Endothelial cell of umbilical vein (primary cell): ENCODE results near the gene CDC34. TPM values are rescaled to one million over a fixed set of nuclear protein-coding genes. Genes with fewer than 3 reads are reported as not detected.

ENCODE experiments used
- BruUV-seq: library from RNA; stranded (reverse); fragments of 400-500 nt; replicated peaks from 2 replicates; lab custom pipeline; 2021; lab: Mats Ljungman, UMichigan
- CTCF ChIA-PET: fragments of 300-600, 350-600 bp; sonication (Branson Sonifier 250); formaldehyde crosslinking; loops from one replicate; lab custom pipeline; 2021; ENCODE audit warnings: antibody characterized with exemption, inconsistent platforms; lab: Charles Lee
- POLR2A ChIA-PET: fragments of 300-600, 350-600 bp; sonication (Branson Sonifier 250); formaldehyde crosslinking; loops from one replicate; lab custom pipeline; 2021; ENCODE audit warnings: antibody characterized with exemption, inconsistent platforms; lab: Charles Lee
- DNase-seq: peaks from one replicate; pipeline ENCODE4 v3.0.0-alpha.2; 2011; ENCODE audit warnings: low read depth, low spot score
- FAIRE-seq: peaks from 2 replicates; lab custom pipeline; 2011; peaks lifted over from hg19 to GRCh38; lab: Jason Lieb, UNC
- H2AFZ ChIP-seq: 2 replicates; pipeline ENCODE4 v1.6.0; 2012; ENCODE audit warnings: low read depth, low read length, control low read depth, inconsistent platforms
- H3K27ac ChIP-seq: 2 replicates; pipeline ENCODE4 v1.5.1; 2011; ENCODE audit warnings: low read depth, mild to moderate bottlenecking, control low read depth, low read length, moderate library complexity; ENCODE audit not compliant: insufficient read depth
- H3K27me3 ChIP-seq, 2 experiments: 2 replicates each; pipeline versions ENCODE4 v1.6.0 to v1.6.1; 2011; ENCODE audit warnings: low read length in 2 of 2, mixed read lengths in 1 of 2; ENCODE audit not compliant: control insufficient read depth in 2 of 2, insufficient read depth in 2 of 2
- H3K36me3 ChIP-seq, 2 experiments: 2 replicates in 1 of 2; 3 replicates in 1 of 2; pipeline ENCODE4 v1.5.1; 2011; ENCODE audit warnings: low read length in 2 of 2, mild to moderate bottlenecking in 1 of 2, moderate library complexity in 1 of 2; ENCODE audit not compliant: control insufficient read depth in 2 of 2, insufficient read depth in 2 of 2; ENCODE audit errors: extremely low read depth in 1 of 2
- H3K4me1 ChIP-seq: 3 replicates; pipeline ENCODE4 v1.5.1; 2011; ENCODE audit warnings: mild to moderate bottlenecking, low read length; ENCODE audit not compliant: control insufficient read depth, insufficient read depth; ENCODE audit errors: extremely low read depth
- H3K4me2 ChIP-seq: 2 replicates; pipeline ENCODE4 v1.6.1; 2011; ENCODE audit warnings: low read length, control low read depth, mixed read lengths; ENCODE audit not compliant: insufficient read depth
- H3K4me3 ChIP-seq, 3 experiments: fragments of 200-600 bp in 1 of 3; sonication (generic), shearing (Covaris generic) in 1 of 3; replicated peaks in 1 of 3; 2 replicates each; pipeline ENCODE4 v1.5.1; 2011 to 2016; ENCODE audit warnings: control low read depth in 3 of 3, low read length in 3 of 3, mild to moderate bottlenecking in 2 of 3, inconsistent platforms in 1 of 3, low read depth in 1 of 3, moderate library complexity in 1 of 3; ENCODE audit not compliant: insufficient read depth in 1 of 3
- H3K79me2 ChIP-seq: 2 replicates; pipeline ENCODE4 v1.6.0; 2012; ENCODE audit warnings: low read length, inconsistent platforms; ENCODE audit not compliant: control insufficient read depth, insufficient read depth
- H3K9ac ChIP-seq: replicated peaks from 2 replicates; pipeline ENCODE3; 2011; ENCODE audit warnings: low read length, control low read depth; ENCODE audit not compliant: insufficient read depth; ENCODE audit errors: extremely low read depth
- H3K9me1 ChIP-seq: replicated peaks from 3 replicates; pipeline ENCODE4 v1.6.0; 2011; ENCODE audit warnings: mild to moderate bottlenecking, low read length; ENCODE audit not compliant: control insufficient read depth, insufficient read depth; ENCODE audit errors: extremely low read depth
- H3K9me3 ChIP-seq: replicated peaks from 2 replicates; pipeline ENCODE4 v1.5.1; 2012; ENCODE audit warnings: low read length, inconsistent platforms; ENCODE audit not compliant: control insufficient read depth, insufficient read depth
- H4K20me1 ChIP-seq: replicated peaks from 2 replicates; pipeline ENCODE3; 2011; ENCODE audit warnings: mild to moderate bottlenecking, low read length; ENCODE audit not compliant: control insufficient read depth, insufficient read depth; ENCODE audit errors: extremely low read depth
- CTCF ChIP-seq, 2 donors: IDR thresholded peaks; 1 replicate in 1 of 2; 2 replicates in 1 of 2; pipeline ENCODE4 v1.5.1; 2011; ENCODE audit warnings: low read length in 2 of 2, mild to moderate bottlenecking in 2 of 2, moderate library complexity in 2 of 2, control low read depth in 1 of 2, inconsistent platforms in 1 of 2, low read depth in 1 of 2; ENCODE audit not compliant: insufficient read depth in 1 of 2; ENCODE audit errors: extremely low read depth in 1 of 2
- EZH2 ChIP-seq: IDR thresholded peaks from 2 replicates; pipeline ENCODE4 v1.6.1; 2012; ENCODE audit warnings: borderline replicate concordance, low read depth, mild to moderate bottlenecking, moderate library complexity, low read length, inconsistent platforms; ENCODE audit not compliant: severe bottlenecking
- FOS ChIP-seq: IDR thresholded peaks from 2 replicates; pipeline ENCODE4 v1.6.1; 2011; ENCODE audit warnings: mild to moderate bottlenecking, low read length, moderate library complexity, borderline replicate concordance; ENCODE audit not compliant: insufficient read depth
- GATA2 ChIP-seq: IDR thresholded peaks from 2 replicates; pipeline ENCODE4 v1.7.0; 2011; ENCODE audit warnings: low read depth, mild to moderate bottlenecking, moderate library complexity, mixed read lengths, low read length; ENCODE audit not compliant: insufficient read length, insufficient read depth
- JUN ChIP-seq: IDR thresholded peaks from 2 replicates; pipeline ENCODE4 v1.6.1; 2011; ENCODE audit warnings: borderline replicate concordance, low read depth; ENCODE audit not compliant: insufficient read length, insufficient read depth
- MAX ChIP-seq: IDR thresholded peaks from 2 replicates; pipeline ENCODE4 v1.6.1; 2011; ENCODE audit not compliant: insufficient read depth, insufficient read length
- MYC ChIP-seq: IDR thresholded peaks from one replicate; pipeline ENCODE4 v1.6.1; 2011; ENCODE audit warnings: mild to moderate bottlenecking, low read depth, low read length
- POLR2A ChIP-seq: IDR thresholded peaks from 2 replicates; pipeline ENCODE4 v1.6.1; 2012; ENCODE audit warnings: low read depth, mild to moderate bottlenecking, control low read depth, low read length
- POLR2AphosphoS5 ChIP-seq: IDR thresholded peaks from 2 replicates; pipeline ENCODE4 v1.6.1; 2012; ENCODE audit warnings: low read depth, mild to moderate bottlenecking, control low read depth, low read length, moderate library complexity; ENCODE audit not compliant: insufficient read depth
- dilution Hi-C: fragments of 300-500 bp; cut with MboI; formaldehyde crosslinking; loops from one replicate; pipeline ENCODE4 v1.15.0; 2019; ENCODE audit warnings: low sequenced_read_pairs; ENCODE audit not compliant: extremely low pct_ligation_motif_present
- intact Hi-C: fragments of 100-400 bp; cut with micrococcal nuclease; formaldehyde crosslinking; loops from one replicate; pipeline ENCODE4 v1.10.0; 2022
- polyA plus RNA-seq, 4 experiments: library from polyadenylated mRNA; depleted of rRNA in 3 of 4; stranded (reverse) in 3 of 4; unstranded in 1 of 4; fragments of >200 nt; gene quantifications; 2 replicates each; pipeline versions ENCODE4 v1.2.1 to v1.2.3, GENCODE V29; 2011 to 2012; ENCODE audit warnings: missing spikeins in 1 of 4
- total RNA-seq: library from RNA; stranded (reverse); gene quantifications from 2 replicates; pipeline ENCODE4 v1.2.3, GENCODE V29; 2021

CDC34 gene
- total and polyA plus RNA-seq, 2 donors (not counting 3 experiments of a cell fraction or from before 2014, with no cell fraction given), result 90.4 to 92.9 TPM

- FAIRE-seq, result no peak
- BruUV-seq, result no TSS peak
- no peaks in the 10 kb centered on the region for H3K79me2 ChIP-seq
- no peak overlapping the region for H3K9ac ChIP-seq
- H3K27me3 ChIP-seq, result no peaks in the 10 kb centered on the region
- intact Hi-C loops, result loop anchor here (5.0 to 10.0 kb wide), 2 partner anchors 100 to 143 kb away; partner anchors contain the start of gene MIER2
- dilution Hi-C loops, result no loop called here
- TF ChIP-seq GATA2 (no peak), EZH2 (no peak), MAX (no peak), MYC (no peak), JUN (no peak), POLR2A (no peak), FOS (no peak), CTCF (IDR thresholded peaks at IDR 0.05; ENCODE audit: extremely low read depth in 1 of 2, insufficient read depth in 1 of 2, low read depth in 1 of 2, low read length in 2 of 2) (no peak), POLR2AphosphoS5 (no peak)
- CTCF ChIA-PET, result interaction anchor here (0.7 to 1.0 kb wide), 3 partner anchors 10 to 26 kb away, joined by 3 to 4 read pairs (median 4); no protein-coding TSS in a partner anchor
- no peak overlapping the region for H3K4me3 ChIP-seq
- H3K9me1 ChIP-seq, result no peaks in the 10 kb centered on the region
- DNase-seq, result no peak
- peaks cover 7% of the 10 kb centered on the region for H3K4me1 ChIP-seq
- H3K27ac ChIP-seq, result no peak overlapping the region
- H2AFZ ChIP-seq, result no peak overlapping the region
- H3K9me3 ChIP-seq, result peaks cover 6% of the 10 kb centered on the region
- H4K20me1 ChIP-seq, result no peaks in the 10 kb centered on the region
- POLR2A ChIA-PET, result no interaction called here
- H3K4me2 ChIP-seq, result no peak overlapping the region
- H3K36me3 ChIP-seq, result no peaks in the 10 kb centered on the region
Observed at GRCh38 chr19:485077-485476, 46.5 kb upstream of the CDC34 start.
